Peyer's patch (tissue), 4 donors: ENCODE measurements around the gene WWTR1. TPM values are rescaled to one million over a fixed set of nuclear protein-coding genes. Genes with fewer than 3 reads are reported as not detected.

Source experiments
- DNase-seq, 3 donors: peaks; one replicate each; pipeline ENCODE4 v3.0.0-alpha.2; 2017 to 2019
- H3K27ac ChIP-seq, 4 donors: fragments of 200-600 bp; sonication (generic); one replicate each; pipeline ENCODE4 v1.5.1; 2016 to 2019
- H3K27me3 ChIP-seq, 2 donors: fragments of 200-600 bp; sonication (generic); one replicate each; pipeline ENCODE4 v1.5.1; 2019
- H3K36me3 ChIP-seq, 3 donors: fragments of 200-600 bp; sonication (generic); one replicate each; pipeline ENCODE4 v1.5.1; 2016 to 2019
- H3K4me1 ChIP-seq, 4 donors: fragments of 200-600 bp; sonication (generic); one replicate each; pipeline ENCODE4 v1.5.1; 2016 to 2019
- H3K4me3 ChIP-seq, 4 donors: fragments of 200-600 bp; sonication (generic); 1 replicate in 3 of 4; 2 replicates in 1 of 4; pipeline ENCODE4 v1.5.1; 2016 to 2019; ENCODE audit warnings: mild to moderate bottlenecking in 1 of 4
- H3K9me3 ChIP-seq, 4 donors: fragments of 200-600 bp; sonication (generic); one replicate each; pipeline ENCODE4 v1.5.1; 2016 to 2019; ENCODE audit warnings: mild to moderate bottlenecking in 1 of 4
- POLR2A ChIP-seq, 2 donors: fragments of 450-650 bp; IDR thresholded peaks; one replicate each; pipeline ENCODE4 v1.5.1; 2017; ENCODE audit warnings: antibody characterized with exemption in 2 of 2, mild to moderate bottlenecking in 2 of 2, moderate library complexity in 2 of 2
- total RNA-seq, 4 donors: library from RNA; depleted of rRNA; stranded (reverse); fragments of >200 nt; gene quantifications; one replicate each; pipeline ENCODE4 v1.1.0, GENCODE V29; 2016
- TF ChIP-seq, protein P1 (sequence below), 6 experiments: fragments of 450-650 bp in 4 of 6; fragments of 200-600 bp in 2 of 6; sonication (generic) in 1 of 6; IDR thresholded peaks; one replicate each; pipeline ENCODE4 v1.5.1; 2017 to 2019; ENCODE audit warnings: antibody characterized with exemption in 6 of 6, mild to moderate bottlenecking in 3 of 6, moderate library complexity in 1 of 6

WWTR1 gene
- total RNA-seq, 4 donors from 2014 or later, result 13.8 to 62.7 (median 18.5) TPM

DNA sequence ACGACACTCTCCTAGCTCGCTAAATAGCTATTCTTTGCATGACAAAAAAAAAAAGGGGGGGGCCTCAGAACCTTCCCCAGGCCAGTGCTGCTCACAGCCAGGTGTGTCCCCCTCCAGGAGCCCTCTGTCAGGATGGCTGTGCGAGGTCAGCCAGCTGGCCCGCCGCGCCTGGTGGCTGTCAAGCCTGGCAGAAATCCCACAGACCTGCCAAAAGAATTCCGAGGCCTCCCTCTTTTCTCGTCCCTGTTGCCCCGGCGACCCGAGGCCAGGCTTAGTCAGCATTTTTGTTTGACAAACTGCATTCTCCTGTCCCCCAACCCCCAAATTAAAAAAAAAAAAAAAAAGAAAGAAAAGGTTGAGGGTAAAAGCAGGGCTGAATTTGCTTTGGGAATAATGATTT, 121.4 kb downstream of the WWTR1 start:
- Histone ChIP-seq H3K36me3 (no peaks in the 10 kb centered on the region), H3K27me3 (no peaks in the 10 kb centered on the region), H3K27ac (peak overlapping the region in 1 of 4 donors; percentile 36), H3K4me3 (no peak overlapping the region), H3K9me3 (no peaks in the 10 kb centered on the region), H3K4me1 (peaks cover 0 to 9% (median 0%) of the 10 kb centered on the region in 4 donors)
- TF ChIP-seq, protein P1, sequence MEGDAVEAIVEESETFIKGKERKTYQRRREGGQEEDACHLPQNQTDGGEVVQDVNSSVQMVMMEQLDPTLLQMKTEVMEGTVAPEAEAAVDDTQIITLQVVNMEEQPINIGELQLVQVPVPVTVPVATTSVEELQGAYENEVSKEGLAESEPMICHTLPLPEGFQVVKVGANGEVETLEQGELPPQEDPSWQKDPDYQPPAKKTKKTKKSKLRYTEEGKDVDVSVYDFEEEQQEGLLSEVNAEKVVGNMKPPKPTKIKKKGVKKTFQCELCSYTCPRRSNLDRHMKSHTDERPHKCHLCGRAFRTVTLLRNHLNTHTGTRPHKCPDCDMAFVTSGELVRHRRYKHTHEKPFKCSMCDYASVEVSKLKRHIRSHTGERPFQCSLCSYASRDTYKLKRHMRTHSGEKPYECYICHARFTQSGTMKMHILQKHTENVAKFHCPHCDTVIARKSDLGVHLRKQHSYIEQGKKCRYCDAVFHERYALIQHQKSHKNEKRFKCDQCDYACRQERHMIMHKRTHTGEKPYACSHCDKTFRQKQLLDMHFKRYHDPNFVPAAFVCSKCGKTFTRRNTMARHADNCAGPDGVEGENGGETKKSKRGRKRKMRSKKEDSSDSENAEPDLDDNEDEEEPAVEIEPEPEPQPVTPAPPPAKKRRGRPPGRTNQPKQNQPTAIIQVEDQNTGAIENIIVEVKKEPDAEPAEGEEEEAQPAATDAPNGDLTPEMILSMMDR (IDR thresholded peaks at IDR 0.05), result no peak
- no peak for TF ChIP-seq POLR2A (IDR thresholded peaks at IDR 0.05)
- no peak for DNase-seq

DNA sequence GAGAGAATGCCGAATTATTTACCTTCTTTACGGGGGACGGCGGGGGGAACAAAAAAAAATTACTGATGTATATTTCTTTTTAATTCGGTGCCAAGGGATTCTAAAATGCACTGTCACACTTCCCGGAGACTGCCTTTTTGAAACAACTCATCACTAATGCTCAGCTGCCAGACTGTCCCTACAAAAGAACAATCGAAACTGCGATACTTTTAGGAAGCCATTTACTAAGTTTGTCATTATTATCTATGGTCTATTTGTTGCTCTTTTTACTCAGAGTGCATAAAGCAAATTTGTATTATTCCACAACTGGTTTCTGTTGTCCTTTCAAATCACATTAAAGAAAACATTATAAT, 122.5 kb downstream of the WWTR1 start:
- H3K36me3 ChIP-seq, result no peaks in the 10 kb centered on the region
- no peak for DNase-seq
- no peak overlapping the region for H3K4me3 ChIP-seq
- no peaks in the 10 kb centered on the region for H3K27me3 ChIP-seq
- H3K27ac ChIP-seq, result peak overlapping the region in 2 of 4 donors; percentile 6 to 32
- no peaks in the 10 kb centered on the region for H3K9me3 ChIP-seq
- no peak for TF ChIP-seq POLR2A (IDR thresholded peaks at IDR 0.05)
- TF ChIP-seq, protein P1 (IDR thresholded peaks at IDR 0.05), result no peak
- H3K4me1 ChIP-seq, result peaks cover 0 to 9% (median 0%) of the 10 kb centered on the region in 4 donors

DNA sequence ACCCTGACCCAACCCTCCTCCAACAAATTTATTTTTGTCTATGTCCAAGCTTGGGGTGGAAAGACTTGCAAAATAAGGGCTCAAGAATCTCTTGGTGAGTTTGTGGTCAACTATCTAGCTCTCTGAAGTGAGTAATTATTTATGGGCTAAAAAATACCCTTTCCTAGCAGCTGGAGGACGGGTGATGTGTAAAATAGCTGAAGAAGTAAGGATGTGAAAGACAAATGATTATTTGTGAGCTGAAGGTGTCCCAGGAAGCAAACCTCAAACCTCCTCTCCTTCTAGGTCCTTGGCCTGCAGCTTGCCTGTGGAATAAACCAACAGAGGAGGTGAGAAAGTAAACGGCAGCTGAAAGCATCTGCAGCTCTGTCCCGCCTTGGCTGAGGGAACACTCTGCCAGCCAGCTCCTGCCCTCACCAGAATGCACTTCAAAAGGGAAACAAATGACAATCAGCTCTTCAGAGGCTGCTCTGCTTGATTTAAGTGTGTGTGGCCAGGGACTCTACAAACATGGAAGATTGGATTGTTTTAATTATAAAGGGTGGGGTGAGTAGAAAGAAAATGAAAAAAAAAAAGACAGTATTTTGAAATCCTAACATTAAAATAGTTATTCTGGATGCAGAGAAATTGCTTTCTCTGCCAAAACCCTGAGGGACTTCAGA, 123.0 kb downstream of the WWTR1 start:
- Histone ChIP-seq H3K4me3 (no peak overlapping the region), H3K4me1 (peaks cover 0 to 9% (median 0%) of the 10 kb centered on the region in 4 donors), H3K27ac (peak overlapping the region in 2 of 4 donors; percentile 6 to 32), H3K27me3 (no peaks in the 10 kb centered on the region), H3K36me3 (no peaks in the 10 kb centered on the region), H3K9me3 (no peaks in the 10 kb centered on the region)
- TF ChIP-seq, protein P1 (IDR thresholded peaks at IDR 0.05), result no peak
- TF ChIP-seq POLR2A (IDR thresholded peaks at IDR 0.05), result no peak
- no peak for DNase-seq

DNA sequence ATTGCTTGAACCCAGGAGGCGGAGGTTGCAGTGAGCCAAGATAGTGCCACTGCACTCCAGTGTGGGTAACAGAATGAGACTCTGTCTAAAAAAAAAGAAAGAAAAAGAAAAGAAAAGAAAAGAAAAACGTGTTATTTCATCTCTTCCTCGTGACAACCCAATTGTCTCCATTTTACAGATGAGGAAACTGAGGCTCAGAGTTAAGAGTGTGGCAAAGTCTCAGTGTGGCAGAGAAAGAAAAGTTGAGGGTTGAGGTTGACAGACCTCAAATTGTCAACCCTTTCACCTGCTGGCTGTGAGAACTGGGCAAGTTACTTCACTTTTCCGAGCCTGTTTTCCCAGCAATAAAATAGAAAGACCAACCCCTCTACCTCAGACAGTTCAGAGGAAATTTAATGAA, 123.7 kb downstream of the WWTR1 start:
- peak overlapping the region in 1 of 4 donors; percentile 32 for H3K27ac ChIP-seq
- H3K27me3 ChIP-seq, result no peaks in the 10 kb centered on the region
- no peaks in the 10 kb centered on the region for H3K9me3 ChIP-seq
- no peak for DNase-seq
- no peaks in the 10 kb centered on the region for H3K36me3 ChIP-seq
- H3K4me1 ChIP-seq, result peaks cover 0 to 9% (median 0%) of the 10 kb centered on the region in 4 donors
- TF ChIP-seq POLR2A (IDR thresholded peaks at IDR 0.05), result no peak
- TF ChIP-seq, protein P1 (IDR thresholded peaks at IDR 0.05), result no peak
- no peak overlapping the region for H3K4me3 ChIP-seq

DNA sequence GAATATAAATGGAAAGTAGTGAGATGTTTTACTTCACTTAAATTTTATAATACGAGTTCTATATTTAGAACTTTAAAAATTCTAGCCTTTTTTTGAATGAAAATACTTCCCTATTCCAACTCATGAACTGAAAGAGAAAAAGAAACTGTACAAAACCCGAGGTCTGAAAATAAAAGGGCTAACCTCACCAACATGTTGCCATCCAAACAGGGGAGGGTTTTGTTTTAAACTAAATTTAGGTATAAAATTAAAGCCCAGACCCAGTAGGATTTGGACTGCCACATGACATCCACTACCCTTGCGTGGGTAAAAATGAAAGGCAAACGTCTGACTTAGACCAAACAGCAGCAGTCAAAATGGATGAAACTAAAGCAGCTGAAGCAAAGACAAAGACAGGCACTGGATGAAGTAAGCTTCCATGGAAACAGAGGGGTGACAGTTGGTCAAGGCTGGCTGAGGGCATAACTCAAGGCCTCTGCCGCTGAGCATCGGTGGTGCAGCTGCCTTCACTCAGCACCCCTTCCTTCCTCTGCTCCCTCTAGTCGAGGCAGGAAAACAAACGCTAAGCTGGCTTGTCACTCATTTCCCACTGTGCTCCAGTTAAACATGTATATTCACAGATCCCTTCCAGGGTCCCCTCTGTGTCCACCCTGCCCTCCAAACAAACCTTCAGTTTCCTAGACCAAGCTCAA, 125.2 kb downstream of the WWTR1 start:
- Histone ChIP-seq H3K36me3 (no peaks in the 10 kb centered on the region), H3K9me3 (no peaks in the 10 kb centered on the region), H3K27me3 (no peaks in the 10 kb centered on the region), H3K27ac (peak overlapping the region in 2 of 4 donors; percentile 7 to 8), H3K4me3 (no peak overlapping the region), H3K4me1 (peaks cover 0 to 10% (median 0%) of the 10 kb centered on the region in 4 donors)
- no peak for TF ChIP-seq POLR2A (IDR thresholded peaks at IDR 0.05)
- TF ChIP-seq, protein P1 (IDR thresholded peaks at IDR 0.05), result no peak
- no peak for DNase-seq
